Left ventricle myocardium superior (tissue), 1 donor: ENCODE results near the gene MMP28. TPM values are rescaled to one million over a fixed set of nuclear protein-coding genes. Genes with fewer than 3 reads are reported as not detected.

Experiments used
- total RNA-seq: library from RNA; stranded (reverse); fragmentation: NEBNext Ultra II Directional; extraction: Animal tissue kit (Norgen Biotek cat#: 25700); gene quantifications from one replicate; pipeline ENCODE4 v1.2.1, GENCODE V29; 2021
- donor health status: DM: no; HTN: yes; CAD: no; lungs with severe emphysema.

MMP28 gene
- total RNA-seq, 1 donor from 2014 or later, result 1.5 TPM

Other genes starting within 250 kb of the MMP28 start
- not detected for gene SLFN14, start 234.8 kb downstream of the MMP28 start, total RNA-seq
- gene PEX12, start 217.1 kb downstream of the MMP28 start, total RNA-seq, result 7.9 TPM
- 119 TPM for gene AP2B1, start 208.3 kb downstream of the MMP28 start, total RNA-seq
- gene RASL10B, start 64.0 kb downstream of the MMP28 start, total RNA-seq, result 23.8 TPM
- 0.27 TPM for gene GAS2L2, start 42.4 kb downstream of the MMP28 start, total RNA-seq
- not detected for gene C17orf50, start 34.8 kb downstream of the MMP28 start, total RNA-seq
- gene TAF15, start 13.8 kb upstream of the MMP28 start, total RNA-seq, result 110 TPM
- gene HEATR9, start 73.2 kb upstream of the MMP28 start, total RNA-seq, result not detected
- 4.2 TPM for gene CCL5, start 84.7 kb upstream of the MMP28 start, total RNA-seq
- not detected for gene RDM1, start 135.1 kb upstream of the MMP28 start, total RNA-seq
- not detected for gene LYZL6, start 148.1 kb upstream of the MMP28 start, total RNA-seq
- not detected for gene CCL16, start 185.9 kb upstream of the MMP28 start, total RNA-seq
- gene CCL14, start 191.1 kb upstream of the MMP28 start, total RNA-seq, result 8.1 TPM
- not detected for gene CCL15, start 205.9 kb upstream of the MMP28 start, total RNA-seq
- gene CCL23, start 222.3 kb upstream of the MMP28 start, total RNA-seq, result not detected